Activated T-cell treated with anti-CD3 and anti-CD28 coated beads for 24 hours (primary cell): ENCODE results near the gene BICD2.

Experiments
- DNase-seq: peaks from one replicate; pipeline ENCODE4 v3.0.0-alpha.2; 2020; ENCODE audit warnings: low read depth

Gene BICD2

DNA sequence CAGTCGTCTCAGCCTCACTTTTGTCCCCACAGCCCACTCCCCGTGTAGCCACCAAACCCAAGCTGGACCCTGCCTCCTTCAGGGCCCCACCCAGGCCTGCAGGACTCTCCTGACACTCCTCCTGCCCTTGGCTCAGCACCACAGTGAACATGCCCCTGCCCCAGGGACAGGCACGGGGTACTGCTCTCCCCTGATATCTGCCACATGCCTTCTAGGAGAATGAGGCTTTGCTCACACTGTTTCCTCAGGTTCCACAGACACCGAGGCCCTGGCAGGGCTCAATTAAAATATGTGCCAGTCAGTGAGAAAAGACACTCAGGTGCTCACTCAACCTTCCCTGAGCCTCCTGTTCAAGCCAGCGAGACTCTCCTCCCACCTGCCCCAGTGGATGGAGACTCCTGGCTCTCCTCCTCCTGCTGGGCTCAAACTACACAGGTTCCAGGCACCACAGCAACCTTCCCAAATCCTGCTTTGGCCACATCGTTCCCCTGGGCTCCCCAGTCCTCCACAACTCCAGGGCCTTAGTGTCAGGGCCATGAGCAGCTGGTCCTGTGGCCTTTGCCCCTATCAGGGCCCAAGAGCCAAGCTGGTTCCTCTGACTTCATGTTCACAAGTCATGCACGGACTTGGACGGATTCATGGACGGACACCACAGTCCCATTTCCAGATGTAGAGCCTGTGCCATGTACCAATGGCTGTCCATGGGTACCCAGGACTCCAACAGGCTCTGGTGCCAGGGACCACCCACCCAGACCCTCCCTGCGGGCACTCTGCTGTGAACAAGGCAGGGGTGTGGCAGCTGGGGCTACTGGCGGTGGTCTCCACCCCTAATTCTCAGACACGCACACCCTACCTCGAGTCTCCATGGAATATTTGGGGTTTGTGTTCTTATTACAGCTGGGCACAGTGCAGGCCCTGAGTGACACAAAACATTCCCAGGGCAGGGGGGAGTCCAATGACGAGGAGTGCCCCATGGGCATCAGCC is 36.6 kb downstream of the BICD2 start:
- DNase-seq, result no peak

- DNase-seq, result no peak
Observed at GRCh38 chr9:92726971-92727715, 37.5 kb downstream of the BICD2 start.

DNA sequence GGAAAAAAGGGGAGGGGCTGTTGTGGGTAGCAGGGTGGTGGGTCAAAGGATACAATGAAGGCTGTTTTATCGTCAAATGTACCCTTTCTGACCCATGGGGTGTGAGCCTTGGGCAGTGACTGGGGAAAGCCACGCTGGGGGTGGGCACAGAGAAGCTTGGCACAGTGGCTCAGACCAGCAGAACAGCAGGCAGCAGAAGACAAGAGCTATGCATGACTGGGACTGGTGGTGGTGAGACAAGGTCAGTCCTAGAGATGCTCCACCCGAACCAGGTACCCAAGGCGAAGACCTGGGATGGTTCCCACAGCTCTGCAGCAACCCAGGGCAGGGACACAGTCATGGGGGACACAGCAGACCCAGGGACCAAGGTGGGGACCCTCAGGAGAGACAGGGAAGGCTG is 38.3 kb downstream of the BICD2 start:
- DNase-seq, result no peak

DNA sequence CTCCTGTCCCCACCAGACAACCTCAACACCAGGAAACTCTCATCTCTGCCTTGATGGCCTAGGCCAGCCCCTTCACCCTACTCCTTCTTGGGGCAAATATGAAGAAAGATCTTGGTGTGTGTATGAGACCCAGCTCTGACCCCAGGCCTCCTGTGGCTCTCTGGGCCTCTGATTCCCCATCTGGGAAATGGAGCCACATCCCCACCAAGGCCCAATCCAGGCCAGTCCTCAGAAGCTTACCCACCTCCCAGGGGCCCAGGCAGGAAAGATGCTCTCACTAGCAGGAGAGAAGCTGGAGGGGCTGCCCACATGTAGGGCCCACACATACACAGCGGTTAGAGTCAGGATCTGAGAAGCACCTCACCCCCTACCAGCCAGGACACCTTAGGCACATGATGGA is 38.9 kb downstream of the BICD2 start:
- DNase-seq, result no peak

GRCh38 chr9:92725266-92725545 is 39.4 kb downstream of the BICD2 start:
- DNase-seq, result no peak

DNA sequence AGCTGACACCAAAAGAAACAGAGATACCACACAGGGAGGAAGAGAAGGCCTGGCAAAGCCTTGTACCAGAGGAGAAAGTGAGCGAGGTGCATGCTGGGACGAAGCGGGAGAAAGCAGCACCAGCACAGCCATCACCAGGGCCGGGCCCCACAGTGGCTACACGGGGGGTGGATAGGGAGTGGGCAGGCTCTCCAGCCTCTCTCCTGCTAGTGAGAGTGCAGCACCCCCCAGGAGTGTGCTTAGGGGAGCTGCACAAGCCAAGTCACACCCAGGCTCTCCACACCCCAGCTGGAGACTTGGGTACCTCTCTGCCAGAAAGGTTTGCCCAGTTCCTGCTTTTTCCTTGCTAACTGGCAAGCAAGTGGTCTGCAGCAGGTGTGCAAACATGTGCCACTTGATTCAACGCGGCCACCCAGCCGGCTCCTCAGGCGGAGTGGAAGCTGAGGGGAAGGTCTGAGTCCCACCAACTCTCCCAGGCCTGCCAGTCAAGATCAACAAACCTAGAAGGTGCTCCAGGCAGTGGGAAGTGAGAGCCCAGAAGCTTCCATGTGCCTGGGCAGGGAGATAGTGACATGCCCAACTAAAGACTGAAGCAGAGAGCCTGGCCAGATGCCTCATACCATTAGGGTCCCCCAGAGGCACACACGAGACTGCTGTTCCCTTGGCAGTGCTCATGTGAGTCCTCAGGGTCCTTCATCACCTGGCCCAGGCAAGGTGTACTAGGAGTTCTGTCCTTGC is 39.9 kb downstream of the BICD2 start:
- DNase-seq, result no peak

DNA sequence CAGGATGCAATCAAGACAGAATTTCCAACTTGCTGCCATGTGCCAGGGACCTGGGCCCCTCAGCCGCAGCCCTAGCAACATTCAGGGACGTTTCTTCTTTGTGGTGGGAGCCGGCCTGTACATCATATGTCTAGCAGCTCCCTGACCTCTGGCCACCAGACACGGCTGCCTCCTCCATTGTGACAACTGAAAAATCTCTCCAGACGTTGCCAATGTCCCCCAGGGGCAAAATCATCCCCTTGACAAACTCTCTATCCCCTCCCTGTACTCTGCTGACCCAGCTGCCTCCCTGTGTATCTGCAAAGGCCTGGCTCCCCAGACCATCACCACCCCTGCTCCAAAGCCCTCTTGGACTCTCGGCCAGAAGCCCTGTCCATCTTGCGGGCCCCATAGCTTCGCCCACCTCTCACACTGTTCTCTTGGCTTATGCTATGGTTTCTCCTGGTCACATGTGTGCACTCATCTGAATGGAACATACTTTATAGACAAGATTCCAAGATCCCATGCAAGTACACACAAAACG is 40.8 kb downstream of the BICD2 start:
- DNase-seq, result no peak

GRCh38 chr9:92723299-92723625 is 41.4 kb downstream of the BICD2 start:
- no peak for DNase-seq

GRCh38 chr9:92722386-92723298 is 42.0 kb downstream of the BICD2 start:
- no peak for DNase-seq

DNA sequence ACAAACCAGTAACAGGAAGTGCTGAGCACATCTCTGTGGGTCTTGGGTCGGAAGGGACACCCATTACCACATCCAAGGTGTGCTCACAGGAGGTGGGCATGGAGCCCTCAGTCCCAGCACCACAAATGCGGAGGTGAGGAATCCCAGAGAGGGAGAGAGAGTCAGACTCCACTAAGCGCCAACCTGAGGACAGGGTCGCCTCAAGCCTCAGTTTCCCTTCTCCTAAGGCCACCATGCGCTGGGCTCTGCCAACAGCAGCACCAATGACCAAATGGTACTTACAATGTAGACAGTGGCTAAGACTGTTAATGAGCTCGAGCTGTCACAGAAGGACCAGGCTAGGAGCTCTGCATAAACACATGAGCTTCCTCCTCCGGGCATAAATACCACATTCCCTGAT is 43.1 kb downstream of the BICD2 start:
- no peak for DNase-seq

DNA sequence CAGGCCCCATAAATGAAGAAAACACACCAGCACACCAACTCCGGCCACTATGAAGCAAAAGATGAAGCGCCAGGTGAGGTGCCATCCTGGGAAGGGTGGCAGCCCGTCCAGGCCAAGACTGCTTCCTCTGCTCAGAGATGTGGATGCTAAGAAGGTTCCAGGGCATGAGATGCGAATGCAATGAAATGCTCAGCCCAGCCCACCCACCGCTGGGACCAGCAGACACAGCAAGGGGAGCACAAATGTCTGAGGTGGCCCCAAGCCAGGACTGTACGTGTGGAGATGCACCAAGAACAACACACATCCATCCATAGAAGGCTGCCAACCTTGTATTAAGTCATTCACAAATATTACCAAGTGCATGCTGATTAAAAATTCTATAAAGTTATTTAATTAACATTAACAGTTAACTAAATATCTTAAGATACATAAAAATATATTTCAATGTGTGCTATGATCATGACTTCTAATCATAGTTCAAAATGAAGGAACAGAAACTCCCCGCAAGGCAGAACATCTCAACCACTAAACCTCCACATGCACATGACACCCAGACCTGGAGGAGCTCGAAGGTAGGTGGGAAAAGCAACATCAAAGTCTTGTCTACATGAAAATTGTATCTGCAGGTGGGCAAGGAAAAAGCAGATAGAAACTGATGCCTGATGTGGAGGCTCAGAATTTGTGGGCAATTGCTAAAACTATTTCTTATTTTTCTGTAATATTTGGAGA is 43.7 kb downstream of the BICD2 start:
- no peak for DNase-seq

DNA sequence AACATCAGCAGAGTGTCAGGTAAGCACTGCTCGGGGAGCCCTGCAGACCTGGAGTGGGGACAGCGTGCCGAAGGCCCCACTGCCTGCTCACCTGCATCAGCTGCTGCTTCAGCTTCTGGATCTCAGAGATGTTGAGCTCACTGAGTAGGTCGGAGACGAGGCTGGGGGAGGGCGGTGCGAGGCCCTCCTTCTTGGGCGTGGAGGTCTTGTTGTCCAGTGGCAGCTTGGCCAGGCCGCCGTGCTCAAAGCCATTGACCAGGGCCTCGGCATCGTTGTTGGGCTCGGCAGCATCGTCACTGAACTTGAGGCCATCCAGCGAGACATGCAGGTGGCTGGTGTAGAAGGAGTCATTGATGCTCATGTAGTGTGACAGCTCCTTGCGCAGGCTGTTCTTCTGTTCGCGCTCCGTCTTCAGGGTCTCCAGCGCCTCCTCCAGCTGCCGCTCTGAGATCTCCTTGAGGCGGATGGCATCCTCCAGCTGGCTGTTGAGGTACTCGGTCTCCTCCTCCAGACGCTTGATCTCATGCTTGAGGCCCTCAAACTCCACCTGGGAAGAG is 44.3 kb downstream of the BICD2 start:
- DNase-seq, result no peak

- DNase-seq, result no peak
Observed at GRCh38 chr9:92719028-92719647, 45.5 kb downstream of the BICD2 start.

DNA sequence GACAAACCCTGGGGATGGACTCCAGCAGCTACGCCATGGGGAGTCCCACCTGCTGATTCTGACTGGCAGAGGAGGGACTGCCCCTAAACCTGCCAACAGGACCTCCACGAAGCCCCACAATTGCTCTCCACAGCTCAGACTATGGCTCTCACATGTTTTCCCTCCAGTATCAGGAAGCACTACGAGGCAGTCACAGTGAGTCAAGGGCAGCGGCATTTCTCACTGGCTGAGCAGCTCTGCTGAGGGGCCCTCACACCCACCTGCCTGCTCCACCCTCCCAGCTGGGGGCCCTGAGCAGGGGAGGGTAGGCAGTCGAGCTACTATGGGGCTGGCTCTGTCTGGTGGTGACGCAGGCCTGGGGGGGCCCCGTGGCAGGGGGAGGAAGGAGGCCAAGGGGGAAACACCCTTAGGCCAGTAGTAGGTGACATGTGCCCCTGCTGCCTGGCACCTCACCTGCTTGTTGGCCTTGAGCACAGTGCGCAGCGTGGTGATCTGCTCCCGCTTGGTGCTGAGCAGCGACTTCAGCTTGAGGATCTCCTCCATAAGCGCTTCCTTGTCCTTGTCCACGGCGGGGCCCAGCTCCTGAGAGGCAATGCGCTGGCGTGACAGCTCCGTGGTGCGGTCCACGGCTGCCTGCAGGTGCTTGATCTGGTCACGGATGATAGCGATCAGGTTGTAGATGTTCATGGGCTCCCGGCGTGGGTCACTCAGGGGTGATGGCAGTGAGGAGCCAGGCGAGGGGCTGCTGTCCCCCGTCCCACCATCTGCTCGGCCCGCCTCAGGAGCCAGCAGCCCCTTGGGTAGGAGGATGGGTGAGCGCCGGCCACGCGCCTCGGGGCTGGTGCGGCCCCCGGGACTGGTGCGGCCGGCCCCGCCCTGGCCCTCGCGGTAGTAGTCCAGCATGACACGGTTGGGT is 46.3 kb downstream of the BICD2 start:
- no peak for DNase-seq

- no peak for DNase-seq
Observed at GRCh38 chr9:92717201-92718085, 47.2 kb downstream of the BICD2 start.

GRCh38 chr9:92716557-92716956 is 48.1 kb downstream of the BICD2 start:
- peak; percentile 72 for DNase-seq

DNA sequence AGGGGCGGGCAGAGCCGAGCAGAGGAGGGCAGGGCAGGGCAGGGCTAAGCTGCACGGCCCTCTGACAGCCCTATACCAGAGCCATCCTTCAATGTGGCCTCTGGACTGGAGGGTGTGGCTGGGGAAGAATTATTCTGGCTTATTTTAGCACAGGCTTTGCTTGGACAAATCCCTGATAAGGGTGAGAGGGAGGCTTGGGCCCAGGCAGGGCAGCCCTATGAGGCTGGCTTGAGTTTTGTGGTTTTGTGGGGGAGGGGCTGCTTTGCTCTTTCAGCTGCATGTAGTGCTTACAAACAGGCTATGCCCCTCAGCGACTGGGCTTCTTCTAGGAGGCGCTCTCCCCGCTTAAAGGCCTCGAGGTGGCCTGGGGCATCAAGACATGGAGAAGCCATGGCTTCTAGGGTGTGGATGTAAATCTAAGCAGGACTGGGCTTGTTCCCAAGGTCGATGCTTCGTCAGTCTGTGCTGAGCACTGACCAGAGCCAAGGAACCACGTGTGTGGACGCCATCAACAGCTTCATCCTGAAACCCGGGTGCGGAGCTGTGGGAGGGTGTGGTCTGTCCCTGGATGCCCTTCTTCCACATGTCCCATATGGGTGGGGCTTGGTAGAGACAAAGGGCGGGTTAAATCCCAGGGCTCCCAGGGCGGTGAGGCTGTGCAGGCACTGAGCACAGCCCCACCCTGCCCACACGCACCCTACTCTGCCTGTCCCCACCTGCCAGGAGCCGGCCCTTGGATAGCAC is 49.0 kb downstream of the BICD2 start:
- DNase-seq, result no peak
